A673 (cell line): ENCODE results near the gene SCARB1. TPM values are rescaled to one million over a fixed set of nuclear protein-coding genes. Genes with fewer than 3 reads are reported as not detected.

Experiments used
- BruUV-seq: library from RNA; stranded (reverse); fragments of 400-500 nt; replicated peaks from 2 replicates; lab custom pipeline; 2021; lab: Mats Ljungman, UMichigan
- CTCF ChIA-PET: fragments of 300-600 bp; sonication (Branson Sonifier 250); formaldehyde crosslinking; loops from one replicate; lab custom pipeline; 2022; ENCODE audit warnings: antibody characterized with exemption; lab: Charles Lee
- POLR2A ChIA-PET: fragments of 300-600 bp; sonication (Branson Sonifier 250); formaldehyde crosslinking; loops from one replicate; lab custom pipeline; 2022; ENCODE audit warnings: antibody characterized with exemption; ENCODE audit not compliant: low non-redundant PET; lab: Charles Lee
- DNase-seq: peaks from one replicate; pipeline ENCODE4 v3.0.0-alpha.2; 2015; ENCODE audit warnings: low spot score
- H3K27ac ChIP-seq: fragments of 200-600 bp; sonication (generic); 2 replicates; pipeline ENCODE4 v1.5.1; 2016; ENCODE audit warnings: mixed run types, low read depth, mild to moderate bottlenecking, mixed read lengths, antibody characterized with exemption, low read length; ENCODE audit not compliant: poor library complexity, severe bottlenecking
- H3K27me3 ChIP-seq: fragments of 200-600 bp; sonication (generic); replicated peaks from 2 replicates; pipeline ENCODE4 v1.6.1; 2017; ENCODE audit warnings: mixed run types, low read depth, mild to moderate bottlenecking, mixed read lengths, antibody characterized with exemption, low read length; ENCODE audit not compliant: insufficient read depth, poor library complexity
- H3K36me3 ChIP-seq: fragments of 200-600 bp; sonication (generic); 2 replicates; pipeline ENCODE4 v1.6.1; 2016; ENCODE audit warnings: mixed run types, mild to moderate bottlenecking, mixed read lengths, antibody characterized with exemption, low read length; ENCODE audit not compliant: insufficient read depth, poor library complexity, severe bottlenecking
- H3K4me1 ChIP-seq: fragments of 200-600 bp; sonication (generic); 2 replicates; pipeline ENCODE4 v1.6.1; 2017; ENCODE audit warnings: mixed run types, mild to moderate bottlenecking, mixed read lengths, antibody characterized with exemption, low read length; ENCODE audit not compliant: insufficient read depth, poor library complexity, severe bottlenecking
- H3K4me3 ChIP-seq: fragments of 200-600 bp; sonication (generic); 2 replicates; pipeline ENCODE4 v1.5.1; 2016; ENCODE audit warnings: low read depth, mixed run types, mild to moderate bottlenecking, mixed read lengths, low read length; ENCODE audit not compliant: poor library complexity, severe bottlenecking
- H3K9me3 ChIP-seq: fragments of 200-600 bp; sonication (generic); 2 replicates; pipeline ENCODE4 v1.6.1; 2016; ENCODE audit warnings: mixed run types, low read depth, mild to moderate bottlenecking, mixed read lengths, antibody characterized with exemption, low read length; ENCODE audit not compliant: poor library complexity, severe bottlenecking
- CTCF ChIP-seq: fragments of 300-800, 200-600 bp; sonication (generic); conservative IDR thresholded peaks from 2 replicates; pipeline ENCODE4 v1.5.1; 2017; ENCODE audit warnings: low read depth, mild to moderate bottlenecking, antibody characterized with exemption, low read length, moderate library complexity, mixed read lengths
- EZH2 ChIP-seq: fragments of 200-600 bp; sonication (generic); IDR thresholded peaks from 2 replicates; pipeline ENCODE4 v1.6.1; 2017; ENCODE audit warnings: borderline replicate concordance, low read depth, mild to moderate bottlenecking, mixed read lengths, antibody characterized with exemption, low read length; ENCODE audit not compliant: poor library complexity, severe bottlenecking
- intact Hi-C: fragments of 100-400 bp; cut with micrococcal nuclease; formaldehyde crosslinking; loops from one replicate; pipeline ENCODE4 v1.10.0; 2022; ENCODE audit not compliant: unreplicated experiment
- total RNA-seq: library from RNA; stranded (reverse); gene quantifications from 2 replicates; pipeline ENCODE4 v1.2.3, GENCODE V29; 2021

The SCARB1 gene
- total RNA-seq, 1 experiment from 2014 or later = 74.6 TPM

- no peaks in the 10 kb centered on the region for H3K9me3 ChIP-seq
- H3K4me1 ChIP-seq = no peaks in the 10 kb centered on the region
- no peaks in the 10 kb centered on the region for H3K27me3 ChIP-seq
- ChIA-PET CTCF (no interaction called here), POLR2A (no interaction called here)
- no peak for DNase-seq
- no peak overlapping the region for H3K4me3 ChIP-seq
- BruUV-seq = no TSS peak
- intact Hi-C loops = no loop called here
- peaks cover 14% of the 10 kb centered on the region for H3K36me3 ChIP-seq
- H3K27ac ChIP-seq = no peak overlapping the region
- no peak for TF ChIP-seq EZH2
- no peak for TF ChIP-seq CTCF
Observed at GRCh38 chr12:124812356-124812755, 51.3 kb downstream of the SCARB1 start.

GRCh38 chr12:124811633-124812032 is 52.0 kb downstream of the SCARB1 start:
- intact Hi-C loops = no loop called here
- ChIA-PET CTCF (no interaction called here), POLR2A (no interaction called here)
- no peak for TF ChIP-seq CTCF
- TF ChIP-seq EZH2 = no peak
- Histone ChIP-seq H3K9me3 (no peaks in the 10 kb centered on the region), H3K4me1 (no peaks in the 10 kb centered on the region), H3K36me3 (peaks cover 18% of the 10 kb centered on the region), H3K27ac (no peak overlapping the region), H3K4me3 (no peak overlapping the region), H3K27me3 (no peaks in the 10 kb centered on the region)
- no peak for DNase-seq
- BruUV-seq = no TSS peak

- POLR2A ChIA-PET = no interaction called here
- CTCF ChIA-PET = no interaction called here
- no TSS peak for BruUV-seq
- Histone ChIP-seq H3K27ac (no peak overlapping the region), H3K9me3 (no peaks in the 10 kb centered on the region), H3K36me3 (peaks cover 18% of the 10 kb centered on the region), H3K4me1 (no peaks in the 10 kb centered on the region), H3K4me3 (no peak overlapping the region), H3K27me3 (no peaks in the 10 kb centered on the region)
- TF ChIP-seq EZH2 (no peak), CTCF (no peak)
- DNase-seq = no peak
- intact Hi-C loops = no loop called here
Observed at GRCh38 chr12:124809878-124810277, 53.8 kb downstream of the SCARB1 start.
